IPS DF 19.7 (cell line): ENCODE measurements around the gene ARSG.
A peak's percentile ranks its signal among the peaks of the same experiment; 100 is the strongest.

Experiments
- DNase-seq: peaks from one replicate; pipeline ENCODE4 v3.0.0-alpha.2; 2013; ENCODE audit warnings: low read depth, low spot score

ARSG gene

GRCh38 chr17:68428498-68429172, 137.3 kb downstream of the ARSG start:
- no peak for DNase-seq

- DNase-seq = no peak
These were observed 138.6 kb downstream of the ARSG start for GRCh38 chr17:68429881-68430280.

GRCh38 chr17:68431045-68431608, 139.8 kb downstream of the ARSG start:
- DNase-seq = no peak

- DNase-seq = no peak
These were observed 140.4 kb downstream of the ARSG start for GRCh38 chr17:68431661-68432071.

- no peak for DNase-seq
These were observed 141.0 kb downstream of the ARSG start for GRCh38 chr17:68432086-68432864.

- no peak for DNase-seq
These were observed 141.9 kb downstream of the ARSG start for GRCh38 chr17:68433211-68433610.

- no peak for DNase-seq
These were observed 142.7 kb downstream of the ARSG start for GRCh38 chr17:68433911-68434508.

GRCh38 chr17:68435361-68435760, 144.1 kb downstream of the ARSG start:
- DNase-seq = no peak

GRCh38 chr17:68435876-68436842, 144.9 kb downstream of the ARSG start:
- DNase-seq = peak; percentile 40

GRCh38 chr17:68437979-68438822, 146.9 kb downstream of the ARSG start:
- DNase-seq = no peak

- DNase-seq = no peak
These were observed 148.5 kb downstream of the ARSG start for GRCh38 chr17:68439656-68440290.

- DNase-seq = no peak
These were observed 149.2 kb downstream of the ARSG start for GRCh38 chr17:68440526-68440925.

GRCh38 chr17:68441070-68441770, 149.9 kb downstream of the ARSG start:
- no peak for DNase-seq

GRCh38 chr17:68443972-68444464, 152.7 kb downstream of the ARSG start:
- DNase-seq = no peak

- no peak for DNase-seq
These were observed 154.4 kb downstream of the ARSG start for GRCh38 chr17:68445671-68446070.

GRCh38 chr17:68446626-68447041, 155.3 kb downstream of the ARSG start:
- DNase-seq = no peak

- no peak for DNase-seq
These were observed 157.9 kb downstream of the ARSG start for GRCh38 chr17:68449021-68449739.

GRCh38 chr17:68450391-68450790, 159.1 kb downstream of the ARSG start:
- DNase-seq = no peak
